Thyroid gland (tissue), 4 donors: ENCODE measurements around the gene KDF1.

ENCODE experiments used
- POLR2A ChIP-seq, 2 donors: fragments of 450-650 bp; IDR thresholded peaks; one replicate each; pipeline ENCODE4 v1.6.1; 2017; ENCODE audit warnings: antibody characterized with exemption in 2 of 2, mild to moderate bottlenecking in 2 of 2, moderate library complexity in 1 of 2
- TF ChIP-seq, protein P1 (sequence below), 6 experiments: fragments of 200-600 bp in 3 of 6; fragments of 450-650 bp in 3 of 6; sonication (generic) in 3 of 6; IDR thresholded peaks; one replicate each; pipeline ENCODE4 v1.5.1; 2016 to 2019; ENCODE audit warnings: antibody characterized with exemption in 6 of 6, mild to moderate bottlenecking in 2 of 6, inconsistent platforms in 1 of 6, moderate library complexity in 1 of 6

DNA sequence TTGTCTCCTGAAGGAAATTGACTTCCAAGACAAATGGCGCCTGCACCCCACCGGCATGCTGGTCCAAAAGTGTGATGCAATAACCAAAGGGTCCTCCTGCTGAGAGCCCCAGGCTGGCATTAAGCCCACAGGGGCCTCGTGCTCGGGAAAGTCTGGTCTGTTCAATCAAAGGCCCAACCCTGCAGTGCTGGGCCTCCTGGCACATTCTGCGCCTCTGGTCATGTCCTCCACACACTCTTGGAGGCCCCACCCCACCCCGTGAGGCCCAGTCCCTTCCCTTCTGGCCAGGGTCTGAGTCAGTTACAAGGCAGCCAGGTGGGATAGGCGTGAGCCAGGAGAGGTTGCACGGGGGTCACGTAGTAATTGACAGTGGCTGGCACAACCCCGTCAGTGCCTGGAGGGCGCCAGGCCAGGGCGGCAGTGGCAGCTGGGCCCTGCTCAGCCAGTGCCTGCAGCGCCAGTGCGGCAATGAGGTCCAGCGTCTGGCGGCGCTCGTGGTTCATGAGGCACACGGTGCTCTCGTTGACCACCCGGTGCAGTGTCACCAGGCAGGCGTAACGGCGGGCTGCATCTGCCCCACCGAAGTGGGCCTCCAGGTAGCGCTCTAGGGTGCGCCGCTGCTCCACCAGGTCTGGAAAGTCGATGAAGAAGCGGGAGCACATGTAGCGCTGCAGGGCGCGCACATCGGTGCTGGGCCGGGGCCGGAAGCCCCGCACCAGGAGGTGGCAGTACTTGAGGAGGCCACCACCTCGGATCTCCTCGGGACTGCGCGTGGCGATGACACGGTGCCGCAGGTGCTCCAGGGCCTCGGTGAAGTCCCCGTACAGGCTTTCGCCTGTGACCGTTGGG lies 45.6 kb upstream of the KDF1 start:
- TF ChIP-seq, protein P1, sequence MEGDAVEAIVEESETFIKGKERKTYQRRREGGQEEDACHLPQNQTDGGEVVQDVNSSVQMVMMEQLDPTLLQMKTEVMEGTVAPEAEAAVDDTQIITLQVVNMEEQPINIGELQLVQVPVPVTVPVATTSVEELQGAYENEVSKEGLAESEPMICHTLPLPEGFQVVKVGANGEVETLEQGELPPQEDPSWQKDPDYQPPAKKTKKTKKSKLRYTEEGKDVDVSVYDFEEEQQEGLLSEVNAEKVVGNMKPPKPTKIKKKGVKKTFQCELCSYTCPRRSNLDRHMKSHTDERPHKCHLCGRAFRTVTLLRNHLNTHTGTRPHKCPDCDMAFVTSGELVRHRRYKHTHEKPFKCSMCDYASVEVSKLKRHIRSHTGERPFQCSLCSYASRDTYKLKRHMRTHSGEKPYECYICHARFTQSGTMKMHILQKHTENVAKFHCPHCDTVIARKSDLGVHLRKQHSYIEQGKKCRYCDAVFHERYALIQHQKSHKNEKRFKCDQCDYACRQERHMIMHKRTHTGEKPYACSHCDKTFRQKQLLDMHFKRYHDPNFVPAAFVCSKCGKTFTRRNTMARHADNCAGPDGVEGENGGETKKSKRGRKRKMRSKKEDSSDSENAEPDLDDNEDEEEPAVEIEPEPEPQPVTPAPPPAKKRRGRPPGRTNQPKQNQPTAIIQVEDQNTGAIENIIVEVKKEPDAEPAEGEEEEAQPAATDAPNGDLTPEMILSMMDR (IDR thresholded peaks at IDR 0.05), result no peak
- TF ChIP-seq POLR2A (IDR thresholded peaks at IDR 0.05), result no peak
